Activated CD8-positive, alpha-beta memory T cell treated with anti-CD3 and anti-CD28 coated beads, Interleukin-2, amount 50 U/mL, for 4 hours (primary cell): ENCODE measurements around the gene SLC44A3.

Source experiments
- DNase-seq: peaks from one replicate; pipeline ENCODE4 v3.0.0-alpha.2; 2020

SLC44A3 gene

GRCh38 chr1:94876362-94876761 lies 56.2 kb downstream of the SLC44A3 start:
- DNase-seq = no peak

- no peak for DNase-seq
Measured at GRCh38 chr1:94878329-94878728, 58.2 kb downstream of the SLC44A3 start.

- no peak for DNase-seq
Measured at GRCh38 chr1:94883691-94884090, 63.5 kb downstream of the SLC44A3 start.

- DNase-seq = no peak
Measured at GRCh38 chr1:94884106-94884505, 63.9 kb downstream of the SLC44A3 start.

- no peak for DNase-seq
Measured at GRCh38 chr1:94884507-94884906, 64.3 kb downstream of the SLC44A3 start.

GRCh38 chr1:94886361-94886760 lies 66.2 kb downstream of the SLC44A3 start:
- no peak for DNase-seq

- DNase-seq = no peak
Measured at GRCh38 chr1:94887106-94887505, 66.9 kb downstream of the SLC44A3 start.

- DNase-seq = no peak
Measured at GRCh38 chr1:94887603-94888171, 67.5 kb downstream of the SLC44A3 start.

GRCh38 chr1:94888201-94888600 lies 68.0 kb downstream of the SLC44A3 start:
- no peak for DNase-seq

- no peak for DNase-seq
Measured at GRCh38 chr1:94892604-94893254, 72.6 kb downstream of the SLC44A3 start.

GRCh38 chr1:94894630-94895029 lies 74.5 kb downstream of the SLC44A3 start:
- no peak for DNase-seq

GRCh38 chr1:94895518-94895917 lies 75.4 kb downstream of the SLC44A3 start:
- no peak for DNase-seq

- no peak for DNase-seq
Measured at GRCh38 chr1:94898491-94899385, 78.6 kb downstream of the SLC44A3 start.

GRCh38 chr1:94899756-94900155 lies 79.6 kb downstream of the SLC44A3 start:
- DNase-seq = no peak

- DNase-seq = no peak
Measured at GRCh38 chr1:94901841-94902240, 81.7 kb downstream of the SLC44A3 start.

- no peak for DNase-seq
Measured at GRCh38 chr1:94903280-94904009, 83.3 kb downstream of the SLC44A3 start.

GRCh38 chr1:94905207-94905606 lies 85.0 kb downstream of the SLC44A3 start:
- no peak for DNase-seq

GRCh38 chr1:94906382-94906781 lies 86.2 kb downstream of the SLC44A3 start:
- no peak for DNase-seq

- DNase-seq = no peak
Measured at GRCh38 chr1:94907136-94907535, 87.0 kb downstream of the SLC44A3 start.

GRCh38 chr1:94908190-94908589 lies 88.0 kb downstream of the SLC44A3 start:
- no peak for DNase-seq

GRCh38 chr1:94908965-94909364 lies 88.8 kb downstream of the SLC44A3 start:
- DNase-seq = no peak

GRCh38 chr1:94909486-94909885 lies 89.3 kb downstream of the SLC44A3 start:
- no peak for DNase-seq
